Activated CD8-positive, alpha-beta T cell treated with anti-CD3 and anti-CD28 coated beads, Interleukin-2, amount 10 ng/mL, durations not matched to agents 7 days and 5 days (primary cell): ENCODE results near the gene TUBGCP3. TPM values are rescaled to one million over a fixed set of nuclear protein-coding genes. Genes with fewer than 3 reads are reported as not detected.
A peak's percentile ranks its signal among the peaks of the same experiment; 100 is the strongest.
"Not testable (repeated sequence)": the region's sequence is repeated elsewhere in the genome, so short reads cannot be mapped to it uniquely, and the experiment has no call there.

Source experiments
- ATAC-seq: fragments of 150-1000 bp; cut with Tn5 transposase; one replicate; pipeline ENCODE4 v1.10.0; 2021; ENCODE audit warnings: moderate library complexity
- CTCF ChIA-PET: fragments of 350-600 bp; sonication (Branson Sonifier 250); formaldehyde crosslinking; loops from one replicate; lab custom pipeline; 2021; ENCODE audit warnings: antibody characterized with exemption; lab: Charles Lee
- POLR2A ChIA-PET: fragments of 350-600 bp; sonication (Branson Sonifier 250); formaldehyde crosslinking; loops from one replicate; lab custom pipeline; 2021; ENCODE audit warnings: antibody characterized with exemption; lab: Charles Lee
- DNase-seq: peaks from one replicate; pipeline ENCODE4 v3.0.0-alpha.2; 2020
- H3K27ac Mint-ChIP-seq: one replicate; pipeline ENCODE4 v1.8.0; 2021; ENCODE audit warnings: mild to moderate bottlenecking, mixed read lengths
- H3K27me3 Mint-ChIP-seq: one replicate; pipeline ENCODE4 v1.8.0; 2021; ENCODE audit warnings: low read depth, mixed read lengths
- H3K36me3 Mint-ChIP-seq: one replicate; pipeline ENCODE4 v1.8.0; 2021; ENCODE audit warnings: low read depth, mixed read lengths
- H3K4me1 Mint-ChIP-seq: one replicate; pipeline ENCODE4 v1.8.0; 2021; ENCODE audit warnings: low read depth, mixed read lengths
- H3K4me3 Mint-ChIP-seq: one replicate; pipeline ENCODE4 v1.8.0; 2021; ENCODE audit warnings: mild to moderate bottlenecking, mixed read lengths
- H3K9me3 Mint-ChIP-seq: one replicate; pipeline ENCODE4 v1.8.0; 2022; ENCODE audit warnings: mixed read lengths; ENCODE audit not compliant: insufficient read depth
- total RNA-seq, 2 experiments: library from RNA; stranded (reverse); gene quantifications; one replicate each; pipeline ENCODE4 v1.2.3, GENCODE V29; 2021

Gene TUBGCP3
- total RNA-seq, 2 experiments from 2014 or later, result 57.4 to 66.5 TPM

GRCh38 chr13:112513761-112514160, 74.2 kb downstream of the TUBGCP3 start:
- ATAC-seq, result no peak
- CTCF ChIA-PET, result no interaction called here
- H3K4me1 Mint-ChIP-seq, result peaks cover 3% of the 10 kb centered on the region
- no peak for DNase-seq
- H3K27me3 Mint-ChIP-seq, result no peaks in the 10 kb centered on the region
- POLR2A ChIA-PET, result no interaction called here
- no peak overlapping the region for H3K4me3 Mint-ChIP-seq
- H3K27ac Mint-ChIP-seq, result no peak overlapping the region
- no peaks in the 10 kb centered on the region for H3K9me3 Mint-ChIP-seq
- H3K36me3 Mint-ChIP-seq, result peaks cover 29% of the 10 kb centered on the region

DNA sequence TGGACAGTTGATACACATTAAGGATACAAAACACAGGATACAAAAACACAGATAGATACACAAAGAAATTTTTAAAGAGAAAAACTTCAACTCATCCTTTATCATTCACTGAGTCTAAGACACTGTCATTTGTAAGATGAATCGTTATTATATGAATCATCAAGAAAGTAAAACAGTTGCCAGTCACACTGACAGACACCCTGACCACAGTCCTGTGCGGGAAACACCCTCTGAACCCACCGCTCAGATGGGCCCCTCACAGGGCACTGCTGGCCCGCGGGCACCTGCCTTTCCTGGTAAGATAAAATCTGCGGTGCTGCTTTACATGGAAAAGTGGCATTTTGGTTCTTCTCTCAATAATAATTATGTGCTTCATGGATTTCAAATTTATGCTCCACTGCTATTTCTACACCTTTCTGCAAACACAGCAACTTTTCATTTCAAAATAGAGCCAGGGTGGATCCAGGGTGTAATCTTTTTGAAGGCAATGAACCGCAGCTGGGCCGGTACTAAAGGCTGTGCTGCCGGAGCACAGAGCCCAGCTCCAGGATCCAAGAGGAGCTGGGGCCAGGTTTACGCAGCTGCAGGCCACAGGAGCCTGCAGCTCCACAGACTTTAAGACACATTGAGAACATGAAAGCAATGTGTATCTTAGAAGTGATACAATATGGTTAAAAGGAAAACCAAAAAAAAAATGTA, 76.8 kb downstream of the TUBGCP3 start:
- peaks cover 3% of the 10 kb centered on the region for H3K4me1 Mint-ChIP-seq
- peaks cover 33% of the 10 kb centered on the region for H3K36me3 Mint-ChIP-seq
- no peak for ATAC-seq
- no peak for DNase-seq
- H3K9me3 Mint-ChIP-seq, result no peaks in the 10 kb centered on the region
- CTCF ChIA-PET, result interaction anchor here (1.2 kb wide), 1 partner anchor 67 kb away, joined by 3 read pairs; no protein-coding TSS in a partner anchor
- POLR2A ChIA-PET, result no interaction called here
- H3K27me3 Mint-ChIP-seq, result no peaks in the 10 kb centered on the region
- no peak overlapping the region for H3K4me3 Mint-ChIP-seq
- no peak overlapping the region for H3K27ac Mint-ChIP-seq

- POLR2A ChIA-PET, result no interaction called here
- DNase-seq (no peak), ATAC-seq (peak; percentile 44)
- Mint-ChIP-seq H3K36me3 (peaks cover 28% of the 10 kb centered on the region), H3K9me3 (no peaks in the 10 kb centered on the region), H3K4me3 (no peak overlapping the region), H3K27me3 (no peaks in the 10 kb centered on the region), H3K4me1 (peaks cover 3% of the 10 kb centered on the region), H3K27ac (no peak overlapping the region)
- CTCF ChIA-PET, result interaction anchor here (1.2 kb wide), 1 partner anchor 66 kb away, joined by 3 read pairs; no protein-coding TSS in a partner anchor
Observed at GRCh38 chr13:112510002-112510780, 77.8 kb downstream of the TUBGCP3 start.

DNA sequence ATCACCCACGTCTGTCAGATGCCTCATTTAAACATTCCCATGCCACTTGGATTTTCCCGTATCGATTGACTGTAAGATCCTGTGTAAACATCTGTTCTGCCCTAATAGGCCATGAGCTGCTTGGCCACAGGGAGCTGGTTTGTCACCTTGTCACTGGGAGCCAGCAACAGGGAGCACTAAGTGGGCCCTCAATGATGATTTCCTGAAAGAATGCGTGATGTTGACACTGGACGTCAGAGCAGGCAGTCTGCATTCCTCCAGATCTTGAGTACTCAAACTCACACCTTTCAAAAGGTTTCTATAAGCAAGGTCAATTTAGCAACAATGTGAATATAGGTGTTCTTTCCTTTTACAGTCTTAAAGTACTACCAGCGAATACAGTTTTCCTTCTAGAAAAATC, 78.8 kb downstream of the TUBGCP3 start:
- Mint-ChIP-seq H3K4me1 (peaks cover 3% of the 10 kb centered on the region), H3K27ac (no peak overlapping the region)

GRCh38 chr13:112506046-112506445, 81.9 kb downstream of the TUBGCP3 start:
- no peak overlapping the region for H3K4me3 Mint-ChIP-seq
- CTCF ChIA-PET, result no interaction called here

More for the DNA sequence above, 78.8 kb downstream of the TUBGCP3 start:
- ATAC-seq (no peak), DNase-seq (no peak)
- H3K4me3 Mint-ChIP-seq, result no peak overlapping the region
- POLR2A ChIA-PET, result no interaction called here
- H3K9me3 Mint-ChIP-seq, result no peaks in the 10 kb centered on the region
- peaks cover 30% of the 10 kb centered on the region for H3K36me3 Mint-ChIP-seq
- CTCF ChIA-PET, result no interaction called here
- H3K27me3 Mint-ChIP-seq, result no peaks in the 10 kb centered on the region

DNA sequence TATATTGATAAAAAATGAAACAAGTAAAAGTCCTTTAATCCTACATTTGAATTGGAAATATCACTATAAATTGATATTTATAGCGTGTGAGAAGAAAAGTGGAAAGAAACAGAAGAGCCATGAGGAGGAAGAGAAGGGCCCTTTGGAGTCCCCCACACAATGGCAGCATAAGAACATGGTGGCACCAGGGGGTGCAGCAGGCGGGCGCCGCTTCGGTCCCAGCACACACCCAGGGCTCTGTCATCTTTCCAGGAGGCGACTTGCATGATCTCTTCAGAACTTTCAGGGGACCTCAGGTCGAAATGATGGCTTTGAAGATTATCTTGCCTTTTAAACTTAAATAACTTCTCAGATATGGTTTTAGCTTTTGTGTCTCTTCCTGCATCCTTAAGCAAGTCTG, 91.8 kb downstream of the TUBGCP3 start:
- no peak for DNase-seq
- Mint-ChIP-seq H3K4me3 (no peak overlapping the region), H3K9me3 (no peaks in the 10 kb centered on the region), H3K4me1 (peaks cover 4% of the 10 kb centered on the region), H3K27ac (no peak overlapping the region), H3K27me3 (no peaks in the 10 kb centered on the region), H3K36me3 (peaks cover 29% of the 10 kb centered on the region)
- POLR2A ChIA-PET, result no interaction called here
- ATAC-seq, result no peak
- CTCF ChIA-PET, result no interaction called here

More at GRCh38 chr13:112506046-112506445, 81.9 kb downstream of the TUBGCP3 start:
- no peak overlapping the region for H3K27ac Mint-ChIP-seq
- DNase-seq, result no peak
- POLR2A ChIA-PET, result no interaction called here
- H3K4me1 Mint-ChIP-seq, result peaks cover 3% of the 10 kb centered on the region
- peaks cover 35% of the 10 kb centered on the region for H3K36me3 Mint-ChIP-seq
- H3K27me3 Mint-ChIP-seq, result no peaks in the 10 kb centered on the region
- no peaks in the 10 kb centered on the region for H3K9me3 Mint-ChIP-seq
- no peak for ATAC-seq

DNA sequence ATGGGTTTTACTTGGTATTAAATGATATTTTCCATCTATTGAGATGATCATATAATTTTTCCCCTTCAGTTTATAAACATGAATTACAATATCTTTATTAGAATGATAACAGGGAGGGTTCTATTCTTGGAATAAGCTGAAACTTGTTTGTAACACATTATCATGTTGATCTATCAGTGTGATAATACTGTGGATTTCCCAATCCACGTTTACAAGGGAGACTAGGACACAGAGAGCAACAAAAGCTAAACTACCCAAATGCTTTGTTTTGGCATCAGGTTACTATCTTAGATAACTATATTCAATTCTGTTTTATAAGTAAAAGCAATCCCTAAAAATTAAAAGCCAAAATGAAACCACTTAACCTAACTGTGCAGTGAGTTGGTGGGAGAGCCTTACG, 92.5 kb downstream of the TUBGCP3 start:
- CTCF ChIA-PET, result interaction anchor here (0.9 kb wide), 1 partner anchor 13 kb away, joined by 3 read pairs; no protein-coding TSS in a partner anchor
- POLR2A ChIA-PET, result no interaction called here
- Mint-ChIP-seq H3K27ac (no peak overlapping the region), H3K4me3 (no peak overlapping the region), H3K4me1 (peaks cover 4% of the 10 kb centered on the region), H3K36me3 (peaks cover 29% of the 10 kb centered on the region), H3K9me3 (no peaks in the 10 kb centered on the region), H3K27me3 (no peaks in the 10 kb centered on the region)
- ATAC-seq (no peak), DNase-seq (no peak)

GRCh38 chr13:112489199-112489598, 98.8 kb downstream of the TUBGCP3 start:
- POLR2A ChIA-PET, result no interaction called here
- CTCF ChIA-PET, result no interaction called here
- DNase-seq (no peak), ATAC-seq (no peak)
- no peaks in the 10 kb centered on the region for H3K9me3 Mint-ChIP-seq
- peaks cover 9% of the 10 kb centered on the region for H3K4me1 Mint-ChIP-seq
- no peak overlapping the region for H3K27ac Mint-ChIP-seq
- H3K27me3 Mint-ChIP-seq, result no peaks in the 10 kb centered on the region
- H3K36me3 Mint-ChIP-seq, result peaks cover 33% of the 10 kb centered on the region
- H3K4me3 Mint-ChIP-seq, result no peak overlapping the region

DNA sequence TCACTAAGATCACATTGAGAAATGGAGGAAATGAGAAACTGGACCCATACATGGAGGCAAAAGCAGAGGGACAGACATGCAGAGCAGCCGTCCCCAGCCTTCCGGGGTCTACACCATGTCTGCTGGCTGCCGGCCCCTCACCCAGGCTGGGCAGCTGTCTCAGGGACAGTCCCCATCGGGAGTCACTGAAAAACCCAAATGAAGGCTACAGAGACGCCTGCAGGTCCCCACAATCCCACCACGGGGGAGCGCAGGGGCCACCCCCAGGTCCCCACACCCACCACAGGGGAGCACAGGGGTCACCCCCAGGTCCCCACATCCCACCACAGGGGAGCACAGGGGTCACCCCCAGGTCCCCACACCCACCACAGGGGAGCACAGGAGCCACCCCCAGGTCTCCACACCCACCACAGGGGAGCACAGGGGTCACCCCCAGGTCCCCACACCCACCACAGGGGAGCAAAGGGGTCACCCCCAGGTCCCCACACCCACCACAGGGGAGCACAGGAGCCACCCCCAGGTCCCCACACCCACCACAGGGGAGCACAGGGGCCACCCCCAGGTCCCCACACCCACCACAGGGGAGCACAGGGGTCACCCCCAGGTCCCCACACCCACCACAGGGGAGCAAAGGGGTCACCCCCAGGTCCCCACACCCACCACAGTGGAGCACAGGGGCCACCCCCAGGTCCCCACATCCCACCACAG, 99.5 kb downstream of the TUBGCP3 start:
- H3K4me1 Mint-ChIP-seq, CTCF ChIA-PET, H3K4me3 Mint-ChIP-seq, H3K27ac Mint-ChIP-seq, DNase-seq, ATAC-seq, POLR2A ChIA-PET, H3K9me3 Mint-ChIP-seq, H3K27me3 Mint-ChIP-seq: not testable (repeated sequence)
- peaks cover 36% of the 10 kb centered on the region for H3K36me3 Mint-ChIP-seq

DNA sequence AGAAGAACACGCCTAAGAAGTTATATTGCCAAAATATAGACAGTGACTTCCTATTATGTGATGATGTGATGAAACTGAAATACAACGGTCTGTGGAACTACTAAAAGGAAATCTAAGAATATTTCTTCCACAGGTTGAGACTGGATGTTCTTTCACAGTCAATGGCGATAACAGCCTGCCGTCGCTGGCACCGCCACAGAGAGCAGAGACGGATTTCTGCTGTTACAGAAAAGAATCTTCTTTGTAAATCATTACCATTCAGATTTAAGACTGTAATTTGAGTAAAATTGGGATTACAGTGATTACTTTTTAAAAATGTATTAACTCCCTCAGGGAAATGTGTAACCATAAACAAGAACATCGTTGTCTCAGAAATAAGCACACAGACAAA, 100.8 kb downstream of the TUBGCP3 start:
- Mint-ChIP-seq H3K9me3 (no peaks in the 10 kb centered on the region), H3K27me3 (no peaks in the 10 kb centered on the region), H3K27ac (no peak overlapping the region), H3K36me3 (peaks cover 36% of the 10 kb centered on the region), H3K4me3 (no peak overlapping the region), H3K4me1 (peaks cover 9% of the 10 kb centered on the region)
- ChIA-PET CTCF (no interaction called here), POLR2A (no interaction called here)
- DNase-seq (no peak), ATAC-seq (no peak)

- no peak overlapping the region for H3K27ac Mint-ChIP-seq
- peaks cover 34% of the 10 kb centered on the region for H3K36me3 Mint-ChIP-seq
- H3K4me1 Mint-ChIP-seq, result peaks cover 6% of the 10 kb centered on the region
- ChIA-PET CTCF (no interaction called here), POLR2A (no interaction called here)
- no peak overlapping the region for H3K4me3 Mint-ChIP-seq
- H3K9me3 Mint-ChIP-seq, result no peaks in the 10 kb centered on the region
- no peak for DNase-seq
- no peak for ATAC-seq
- H3K27me3 Mint-ChIP-seq, result no peaks in the 10 kb centered on the region
Observed at GRCh38 chr13:112486386-112487126, 101.4 kb downstream of the TUBGCP3 start.
